ENCODE results near the gene SDHAF1.
"Not testable (repeated sequence)": the region's sequence is repeated elsewhere in the genome, so short reads cannot be mapped to it uniquely, and the experiment has no call there.

Gene SDHAF1, protein sequence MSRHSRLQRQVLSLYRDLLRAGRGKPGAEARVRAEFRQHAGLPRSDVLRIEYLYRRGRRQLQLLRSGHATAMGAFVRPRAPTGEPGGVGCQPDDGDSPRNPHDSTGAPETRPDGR

DNA sequence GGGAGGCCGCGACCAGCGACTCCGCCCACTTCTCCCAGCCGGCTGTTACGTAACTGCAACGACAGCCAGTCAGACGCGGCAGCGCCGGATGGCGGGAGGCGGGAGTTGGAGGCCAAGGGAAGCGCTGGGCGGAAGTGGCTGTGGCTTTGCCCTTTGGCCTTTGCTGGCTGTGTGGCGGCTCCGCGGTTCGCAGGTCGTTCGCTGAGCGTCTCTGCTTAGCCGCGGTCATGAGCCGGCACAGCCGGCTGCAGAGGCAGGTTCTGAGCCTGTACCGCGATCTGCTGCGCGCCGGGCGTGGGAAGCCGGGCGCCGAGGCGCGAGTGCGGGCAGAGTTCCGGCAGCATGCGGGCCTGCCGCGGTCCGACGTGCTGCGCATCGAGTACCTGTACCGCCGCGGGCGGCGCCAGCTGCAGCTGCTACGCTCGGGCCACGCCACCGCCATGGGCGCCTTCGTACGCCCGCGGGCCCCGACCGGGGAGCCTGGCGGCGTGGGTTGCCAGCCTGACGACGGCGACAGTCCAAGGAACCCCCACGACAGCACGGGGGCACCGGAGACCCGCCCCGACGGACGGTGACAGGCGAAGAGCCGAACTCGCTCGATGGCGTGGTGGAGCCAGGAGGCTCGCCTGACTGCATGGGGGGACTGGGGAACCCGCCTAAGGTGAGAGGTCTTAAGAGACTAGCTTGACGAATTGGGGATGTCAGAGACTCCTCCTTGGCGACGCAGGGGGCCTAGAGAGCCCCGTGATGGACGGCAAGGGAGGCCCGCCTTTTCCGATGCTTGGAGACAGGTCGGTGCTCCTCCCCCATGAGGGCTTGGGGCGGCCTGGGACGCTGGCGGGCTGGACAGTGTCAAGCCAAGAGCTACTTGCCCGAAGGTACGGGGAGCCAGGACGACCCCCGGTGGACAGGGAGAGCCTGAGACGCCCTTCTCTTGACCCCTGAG lies at the start of gene SDHAF1:
TSS of gene SDHAF1 (plus strand) at position 141 of the 946 bp plus-strand sequence. CDS start at position 228, 87 bp downstream.
- DNase-seq (ENCODE audit: extremely low read depth in 1 of 2, low read depth in 1 of 2): peak; percentile 92 to 97

DNA sequence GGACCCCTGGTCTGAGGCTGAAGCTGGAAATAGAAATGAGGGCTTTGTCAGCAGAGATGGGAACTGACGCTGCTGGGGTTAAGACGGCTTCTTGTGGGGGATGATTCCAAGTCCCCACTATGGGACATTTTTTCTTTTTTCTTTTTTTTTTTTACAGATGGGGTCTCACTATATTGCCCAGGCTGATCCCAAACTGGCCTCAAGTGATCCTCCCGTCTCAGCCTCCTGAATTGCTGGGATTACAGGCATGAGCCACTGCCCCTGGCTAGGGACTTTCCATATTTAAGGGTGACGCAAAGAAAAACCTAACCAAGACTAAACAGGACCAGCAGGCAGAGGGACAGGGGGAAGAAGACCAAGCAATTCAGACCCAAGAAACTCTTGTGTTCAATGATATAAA lies 48.8 kb upstream of the SDHAF1 start:
- no peak for DNase-seq (ENCODE audit: extremely low read depth in 1 of 2, low read depth in 1 of 2)

DNA sequence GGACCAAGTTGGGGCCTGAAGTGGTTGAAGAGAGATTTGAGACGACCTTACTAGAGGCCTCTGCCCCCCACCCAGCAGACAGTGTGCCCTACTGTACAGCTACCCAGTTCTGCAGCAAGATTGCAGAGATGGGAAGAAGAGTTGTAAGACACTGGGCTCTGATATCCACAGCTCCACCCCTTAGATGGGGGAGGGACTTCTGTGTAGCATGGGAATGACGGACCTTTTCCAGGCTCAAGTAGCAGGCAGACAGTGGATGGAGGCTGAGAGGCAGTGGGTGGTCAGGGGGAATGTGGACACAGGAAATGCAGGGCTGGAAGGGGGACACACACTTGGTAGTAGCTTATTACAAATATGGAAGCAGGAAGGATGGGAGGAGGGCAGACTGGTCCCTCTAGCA lies 45.9 kb upstream of the SDHAF1 start:
- DNase-seq (ENCODE audit: extremely low read depth in 1 of 2, low read depth in 1 of 2): no peak

DNA sequence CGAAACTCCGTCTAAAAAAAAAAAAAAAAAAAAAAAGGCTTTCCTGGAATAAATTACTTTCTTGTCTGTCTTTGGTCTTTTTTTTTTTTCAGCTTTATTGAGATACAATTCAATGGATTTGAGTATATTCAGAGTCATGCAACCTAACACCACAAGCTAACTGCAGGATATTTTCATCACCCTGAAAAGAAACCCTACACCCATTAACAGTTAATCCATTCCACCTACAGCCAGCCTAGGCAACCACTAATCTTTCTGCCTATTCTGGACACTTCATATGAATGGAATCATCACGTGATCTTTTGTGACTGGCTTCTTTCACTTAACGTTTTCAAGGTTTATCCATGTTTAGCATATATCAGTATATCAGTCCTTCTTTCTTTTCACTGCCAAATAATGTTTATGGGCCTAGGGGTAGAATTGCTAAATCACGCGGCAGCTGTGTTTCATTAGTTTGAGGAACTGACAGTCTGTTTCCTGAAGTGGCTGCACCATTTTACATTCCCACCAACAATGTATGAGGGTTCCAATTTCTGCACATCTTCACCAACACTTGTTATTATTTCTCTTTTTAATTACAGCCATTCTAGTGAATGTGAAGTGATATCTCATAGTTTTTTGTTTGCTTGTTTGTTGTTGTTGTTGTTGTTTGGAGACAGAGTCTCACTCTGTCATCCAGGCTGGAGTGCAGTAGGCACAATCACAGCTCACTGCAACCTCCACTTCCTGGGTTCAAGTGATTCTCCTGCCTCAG lies 38.9 kb upstream of the SDHAF1 start:
- DNase-seq (ENCODE audit: extremely low read depth in 1 of 2, low read depth in 1 of 2): no peak

DNA sequence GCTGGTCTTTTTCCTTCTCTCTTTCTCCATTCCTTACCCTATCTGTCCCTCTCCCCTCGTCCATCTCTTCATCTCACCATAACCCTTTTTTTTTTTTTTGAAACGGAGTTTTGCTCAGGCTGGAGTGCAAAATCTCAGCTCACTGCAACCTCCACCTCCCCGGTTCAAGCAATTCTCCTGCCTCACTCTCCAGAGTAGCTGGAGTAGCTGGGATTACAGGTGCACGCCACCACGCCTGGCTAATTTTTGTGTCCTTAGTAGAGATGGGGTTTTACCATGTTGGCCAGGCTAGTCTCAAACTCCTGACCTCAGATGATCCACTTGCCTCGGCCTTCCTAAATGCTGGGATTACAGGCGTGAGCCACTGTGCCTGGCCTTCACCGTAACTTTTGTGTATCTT lies 37.6 kb upstream of the SDHAF1 start:
- DNase-seq (ENCODE audit: extremely low read depth in 1 of 2, low read depth in 1 of 2): not testable (repeated sequence)

DNA sequence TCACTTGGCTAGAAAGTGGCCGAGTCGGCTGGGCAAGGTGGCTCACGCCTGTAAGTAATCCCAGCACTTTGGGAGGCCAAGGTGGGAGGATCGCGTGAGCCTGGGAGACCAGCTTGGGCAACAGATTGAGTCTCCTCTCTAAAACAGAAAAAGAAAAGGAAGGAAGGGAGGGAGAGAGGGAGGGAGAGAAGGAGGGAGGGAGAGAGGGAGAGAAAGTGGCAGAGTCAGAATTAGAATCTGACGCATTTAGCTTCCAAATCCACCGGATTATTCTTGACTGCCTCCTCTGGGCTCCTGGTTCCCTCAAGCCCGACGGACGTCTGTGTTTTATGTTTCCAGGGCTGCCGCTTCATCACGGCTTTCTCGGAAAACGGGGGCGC lies 36.3 kb upstream of the SDHAF1 start:
- DNase-seq (ENCODE audit: extremely low read depth in 1 of 2, low read depth in 1 of 2): no peak

DNA sequence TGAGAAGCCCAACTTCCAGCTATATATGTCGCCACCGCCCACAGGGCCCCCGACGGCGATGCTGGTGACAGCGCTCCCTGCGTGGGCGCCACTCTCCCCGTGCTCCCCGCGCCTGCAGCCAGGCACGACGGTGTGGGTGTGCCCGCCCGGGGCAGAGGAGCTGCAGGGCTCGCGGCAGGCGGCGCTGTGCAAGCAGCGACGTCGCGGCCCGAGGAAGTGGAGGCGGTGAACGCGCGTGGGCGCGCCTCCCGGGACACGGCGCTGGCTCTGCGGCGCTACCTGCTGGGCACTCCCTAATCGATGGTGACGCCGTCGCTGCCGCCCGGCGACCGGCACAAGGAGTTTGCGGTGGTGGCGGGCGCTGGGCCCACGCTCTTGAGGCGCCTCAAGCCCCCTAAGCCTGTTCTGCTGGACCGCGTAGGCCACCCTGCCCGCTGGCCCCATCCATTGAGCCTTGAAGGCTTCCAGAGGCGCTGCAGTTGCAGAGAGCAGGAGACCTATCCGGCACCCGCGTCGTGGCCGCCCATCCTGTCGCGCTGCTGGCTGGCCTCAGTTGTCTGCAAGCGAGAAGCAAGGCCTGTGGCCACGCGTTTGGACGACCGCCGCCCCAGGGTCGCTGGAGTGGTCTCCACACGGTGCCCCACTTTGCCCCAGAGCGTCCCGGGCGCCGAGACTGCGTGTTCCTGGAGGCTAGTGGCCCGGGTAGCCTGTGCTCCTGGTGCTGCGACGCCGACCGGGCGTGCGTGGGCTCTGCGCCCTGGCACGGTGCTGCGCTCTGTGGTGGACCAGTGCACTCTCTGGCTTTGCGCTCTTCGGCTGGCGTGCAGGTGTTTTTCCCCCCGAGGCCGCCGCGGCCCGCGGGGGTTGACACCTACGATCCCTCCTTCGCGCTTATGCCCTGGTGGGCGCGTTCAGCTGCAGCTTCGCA lies 35.7 kb upstream of the SDHAF1 start:
- peak; percentile 37 to 51 for DNase-seq (ENCODE audit: extremely low read depth in 1 of 2, low read depth in 1 of 2)

DNA sequence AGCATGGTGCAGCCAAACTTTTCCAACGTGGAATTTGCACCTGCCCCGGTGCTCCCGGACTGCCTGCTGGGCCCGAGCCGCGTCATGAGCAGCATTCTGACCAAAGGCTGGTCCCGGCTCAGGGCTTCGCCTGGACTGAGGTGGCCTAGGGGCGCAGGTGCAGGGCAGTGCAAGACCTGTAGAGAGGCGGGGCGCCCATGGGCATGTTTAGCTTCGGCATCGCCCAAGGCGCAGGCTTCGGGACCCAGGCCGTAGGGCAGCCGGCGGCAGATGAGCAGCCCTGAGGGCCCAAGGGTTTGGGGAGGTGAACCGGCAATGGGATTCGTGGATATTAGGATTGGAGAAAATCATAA lies 35.0 kb upstream of the SDHAF1 start:
- DNase-seq (ENCODE audit: extremely low read depth in 1 of 2, low read depth in 1 of 2): no peak

DNA sequence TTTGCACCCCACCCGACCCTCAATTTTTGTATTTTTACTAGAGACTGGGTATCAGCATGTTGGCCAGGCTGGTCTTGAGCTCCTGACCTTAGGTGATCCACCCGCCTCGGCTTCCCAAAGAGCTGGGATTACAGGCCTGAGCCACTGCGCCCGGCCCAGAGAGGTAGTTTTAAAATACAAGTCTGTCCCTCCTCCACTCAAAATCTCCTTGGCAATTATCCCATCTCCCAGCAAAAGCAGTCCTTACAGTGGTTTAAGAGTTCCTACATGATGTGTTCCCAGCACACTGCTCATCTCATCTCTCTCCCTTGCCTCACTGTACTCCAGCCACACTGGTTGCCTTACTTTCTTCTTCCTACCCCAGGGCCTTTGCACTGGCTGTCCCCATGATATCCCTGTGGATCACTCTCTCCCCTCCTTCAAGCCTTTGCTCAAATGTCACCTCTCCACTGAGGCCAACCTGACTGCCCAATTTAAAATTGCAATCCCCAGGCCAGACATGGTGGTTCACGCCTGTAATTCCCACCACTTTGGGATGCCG lies 34.5 kb upstream of the SDHAF1 start:
- DNase-seq (ENCODE audit: extremely low read depth in 1 of 2, low read depth in 1 of 2): no peak

DNA sequence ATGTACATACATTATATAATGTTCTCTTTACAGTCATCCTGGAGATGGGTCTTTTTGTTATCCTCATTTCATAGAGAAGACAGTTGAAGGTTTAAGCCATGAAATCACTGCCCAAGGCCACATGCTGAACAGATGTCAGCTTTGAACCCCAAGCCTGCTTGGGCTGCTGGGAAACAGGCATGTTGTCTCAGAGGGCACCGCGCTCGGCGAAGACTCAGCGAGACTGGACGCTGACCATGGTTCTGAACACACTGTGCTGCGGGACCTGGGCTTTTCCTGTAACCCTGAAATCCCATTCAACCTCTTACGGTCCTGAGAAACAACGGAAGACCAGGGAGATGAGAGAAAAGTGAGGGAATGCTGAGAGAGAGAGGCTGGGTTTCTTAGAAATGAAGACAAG lies 31.5 kb upstream of the SDHAF1 start:
- DNase-seq (ENCODE audit: extremely low read depth in 1 of 2, low read depth in 1 of 2): no peak

DNA sequence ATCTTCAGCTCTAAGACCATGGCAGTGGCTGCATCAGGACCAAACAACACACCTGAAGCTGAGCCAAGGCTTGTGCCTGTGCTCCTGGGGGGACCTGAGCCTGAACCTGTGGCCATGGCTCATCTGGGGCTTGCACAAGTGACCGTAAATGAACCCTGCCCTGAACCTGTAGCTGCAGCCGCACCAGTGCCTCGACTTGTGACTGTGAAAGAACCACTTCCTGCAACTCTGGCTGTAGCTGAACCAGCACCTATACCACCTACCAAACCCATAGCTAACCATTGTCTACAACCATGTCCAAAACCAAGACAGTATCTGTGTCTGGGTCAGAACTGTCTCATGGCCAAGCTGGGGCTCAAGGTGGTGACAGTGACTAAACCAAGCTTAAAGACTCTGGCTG lies 28.2 kb upstream of the SDHAF1 start:
- DNase-seq (ENCODE audit: extremely low read depth in 1 of 2, low read depth in 1 of 2): no peak

DNA sequence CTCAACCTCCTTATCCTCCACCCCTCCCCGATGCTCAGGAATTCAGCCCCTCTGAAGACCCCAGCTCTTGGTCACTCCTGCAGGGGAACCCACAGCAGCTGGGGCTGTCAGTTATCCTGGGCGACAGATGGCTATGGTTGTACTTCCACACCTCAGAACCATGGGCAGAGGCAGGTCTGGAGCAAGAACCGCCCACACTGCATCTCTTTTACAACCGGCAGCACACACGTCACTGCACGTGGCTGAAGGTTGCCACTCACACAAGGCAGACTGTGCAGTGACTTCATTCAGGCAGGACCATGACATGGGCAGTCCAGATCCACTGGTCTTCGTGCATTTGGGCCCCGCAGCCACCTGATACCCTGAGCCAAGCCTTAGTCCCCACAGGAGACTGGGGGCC lies 21.5 kb upstream of the SDHAF1 start:
- DNase-seq (ENCODE audit: extremely low read depth in 1 of 2, low read depth in 1 of 2): no peak

DNA sequence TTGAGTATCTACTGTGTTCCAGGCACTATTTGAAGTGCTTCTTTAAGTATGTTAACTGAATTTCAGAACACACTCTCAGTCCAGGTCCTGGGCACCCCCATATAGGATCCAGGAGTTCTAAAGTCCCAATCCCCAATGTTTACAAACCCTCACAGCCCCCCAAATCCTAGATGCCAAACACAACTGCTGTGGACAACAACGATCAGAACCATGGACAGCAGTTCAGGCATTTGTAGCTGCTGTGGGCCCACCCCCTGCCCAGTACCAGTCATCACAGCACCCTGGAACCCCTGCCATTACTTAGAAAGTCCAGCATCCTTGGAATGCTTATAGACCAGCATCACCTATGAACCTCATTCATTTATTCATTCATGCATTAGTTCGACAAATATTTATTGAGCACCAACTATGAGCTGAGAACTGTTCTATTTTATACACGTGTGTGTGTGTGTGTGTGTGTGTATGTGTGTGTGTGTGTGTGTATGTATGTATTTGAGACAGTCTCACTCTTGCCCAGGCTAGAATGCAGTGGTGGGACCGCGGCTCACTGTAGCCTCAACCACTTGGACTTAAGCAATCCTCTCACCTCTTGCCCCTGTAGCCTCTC lies 19.3 kb upstream of the SDHAF1 start:
- DNase-seq (ENCODE audit: extremely low read depth in 1 of 2, low read depth in 1 of 2): no peak

DNA sequence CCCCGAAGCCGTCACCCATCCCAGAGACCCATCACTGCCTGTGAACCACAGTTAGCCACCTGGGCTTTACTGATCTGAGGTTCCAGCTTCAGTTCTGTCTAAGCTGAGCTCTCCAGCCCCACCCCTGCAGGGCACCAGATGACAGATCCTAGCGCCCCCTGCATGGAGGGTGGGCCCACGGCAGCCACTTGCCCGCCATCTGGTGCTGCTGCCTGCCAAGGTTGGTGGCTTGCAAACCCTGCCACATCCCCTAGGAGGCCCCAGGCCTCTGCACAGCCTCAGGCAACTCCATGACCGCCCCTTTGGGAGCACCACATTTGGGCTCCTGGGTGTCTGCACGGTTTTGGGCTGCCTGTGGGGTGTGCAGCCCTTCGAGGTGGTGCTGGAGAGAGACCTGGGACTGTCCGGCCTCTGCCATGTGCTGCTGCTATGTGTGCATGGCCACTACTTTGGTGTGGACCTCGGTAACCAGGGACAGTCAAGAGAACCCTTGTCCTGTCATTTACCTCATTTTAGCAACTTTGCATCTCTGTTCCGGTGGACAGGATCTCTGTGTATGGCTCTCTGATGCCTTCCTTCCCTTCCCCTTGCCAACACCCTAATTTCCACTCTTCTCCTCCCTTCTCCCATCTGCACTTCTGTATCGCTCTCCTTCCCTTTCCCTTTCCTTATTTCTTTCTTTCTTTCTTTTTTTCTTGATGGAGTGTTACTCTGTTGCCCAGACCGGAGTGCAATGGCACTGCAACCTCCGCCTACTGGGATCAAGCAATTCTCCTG lies 17.4 kb upstream of the SDHAF1 start:
- DNase-seq (ENCODE audit: extremely low read depth in 1 of 2, low read depth in 1 of 2): peak in 1 of 2 donors; percentile 33

DNA sequence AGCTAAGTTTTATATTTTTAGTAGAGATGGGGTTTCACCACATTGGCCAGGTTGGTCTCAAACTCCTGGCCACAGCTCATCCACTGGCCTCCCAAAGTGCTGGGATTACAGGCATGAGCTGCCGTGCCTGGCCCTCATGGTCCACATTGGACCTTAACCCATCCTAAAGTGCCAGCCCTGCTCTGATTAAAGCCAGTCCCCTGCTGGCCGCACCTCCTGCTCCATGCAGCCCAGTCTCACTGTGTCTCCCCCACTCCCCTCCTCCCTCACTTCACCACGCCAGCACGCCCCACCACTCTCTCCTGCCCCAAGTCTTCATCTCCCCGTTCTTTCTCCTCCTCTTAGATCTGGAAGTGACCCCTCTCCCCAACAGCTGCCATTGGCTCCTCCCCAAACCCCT lies 16.7 kb upstream of the SDHAF1 start:
- no peak for DNase-seq (ENCODE audit: extremely low read depth in 1 of 2, low read depth in 1 of 2)

DNA sequence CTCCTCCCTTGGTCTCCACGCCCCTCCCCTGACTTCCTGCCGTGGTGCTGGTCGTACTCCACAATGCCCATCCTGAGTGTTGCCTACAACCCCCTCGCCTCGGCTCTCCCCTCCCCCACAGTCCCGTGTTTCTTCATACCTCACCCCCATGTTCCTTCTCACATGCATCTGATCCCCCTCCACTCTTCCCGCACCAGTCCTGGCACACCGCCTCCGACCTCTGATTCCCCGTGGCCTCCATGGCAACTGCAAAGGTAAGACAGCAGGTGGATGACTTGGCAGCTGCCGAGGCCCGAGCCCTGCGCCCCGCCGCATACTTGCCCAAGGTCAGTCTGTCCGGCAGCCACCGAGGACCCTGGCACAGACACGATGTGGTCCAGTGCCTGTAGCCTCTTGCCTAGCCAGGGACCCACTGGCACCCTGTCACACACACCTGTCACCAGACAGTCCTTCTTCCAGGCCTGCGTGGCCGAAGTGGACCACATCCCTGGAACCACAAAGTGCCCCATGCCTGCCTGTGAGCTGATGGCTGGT lies 16.1 kb upstream of the SDHAF1 start:
- no peak for DNase-seq (ENCODE audit: extremely low read depth in 1 of 2, low read depth in 1 of 2)

DNA sequence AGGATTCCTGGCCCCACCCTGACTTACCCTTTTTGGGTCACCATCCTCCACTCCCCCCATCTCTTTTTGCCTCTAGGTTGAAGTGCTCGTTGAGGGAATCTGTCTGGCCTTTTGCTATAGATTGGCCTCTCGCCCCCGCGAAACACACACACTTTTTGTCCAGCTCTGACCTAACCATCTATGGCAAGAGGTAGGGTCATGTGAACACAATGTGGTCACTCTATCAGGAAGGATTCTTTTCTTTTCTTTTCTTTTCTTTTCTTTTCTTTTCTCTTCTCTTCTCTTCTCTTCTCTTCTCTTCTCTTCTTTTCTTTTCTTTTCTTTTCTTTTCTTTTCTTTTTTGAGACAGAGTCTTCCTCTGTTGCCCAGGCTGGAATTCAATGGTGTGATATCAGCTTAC lies 14.0 kb upstream of the SDHAF1 start:
- not testable (repeated sequence) for DNase-seq (ENCODE audit: extremely low read depth in 1 of 2, low read depth in 1 of 2)

DNA sequence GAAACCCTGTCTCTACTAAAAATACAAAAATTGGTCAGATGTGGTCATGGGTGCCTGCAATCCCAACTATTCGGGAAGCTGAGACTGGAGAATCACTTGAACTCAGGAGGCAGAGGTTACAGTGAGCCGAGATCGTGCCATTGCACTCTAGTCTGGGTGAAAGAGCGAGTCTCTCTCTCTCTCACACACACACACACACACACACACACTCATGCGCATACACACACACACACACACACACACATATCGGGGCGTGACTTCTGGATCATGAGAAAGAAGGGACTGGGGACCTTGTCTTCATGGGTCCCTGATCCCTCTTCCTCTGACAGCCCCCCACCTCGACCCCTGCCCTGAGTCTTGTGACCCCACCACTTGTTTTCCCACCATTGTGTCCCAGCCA lies 11.8 kb upstream of the SDHAF1 start:
- DNase-seq (ENCODE audit: extremely low read depth in 1 of 2, low read depth in 1 of 2): no peak

DNA sequence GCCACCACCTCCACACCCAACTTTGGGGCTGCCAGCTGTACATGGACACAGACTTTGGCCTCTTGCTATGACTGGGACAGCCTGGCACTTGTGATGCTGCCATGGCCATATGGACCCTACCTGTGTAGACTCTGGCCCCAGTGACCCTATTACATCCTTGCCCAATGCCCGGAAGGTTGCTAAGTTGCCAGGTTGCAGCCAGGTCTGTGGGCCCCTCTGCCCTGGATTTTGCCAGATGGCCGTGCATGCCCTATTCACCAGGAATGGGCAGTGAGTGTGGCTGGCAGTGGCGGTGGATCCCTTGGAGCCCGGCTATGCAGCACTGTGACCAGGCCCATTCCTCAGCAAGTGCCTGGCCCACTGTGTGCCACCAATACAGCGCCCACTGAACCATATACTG lies 8.9 kb upstream of the SDHAF1 start:
- no peak for DNase-seq (ENCODE audit: extremely low read depth in 1 of 2, low read depth in 1 of 2)
